ENCODE measurements around the gene LIPN.

DNA sequence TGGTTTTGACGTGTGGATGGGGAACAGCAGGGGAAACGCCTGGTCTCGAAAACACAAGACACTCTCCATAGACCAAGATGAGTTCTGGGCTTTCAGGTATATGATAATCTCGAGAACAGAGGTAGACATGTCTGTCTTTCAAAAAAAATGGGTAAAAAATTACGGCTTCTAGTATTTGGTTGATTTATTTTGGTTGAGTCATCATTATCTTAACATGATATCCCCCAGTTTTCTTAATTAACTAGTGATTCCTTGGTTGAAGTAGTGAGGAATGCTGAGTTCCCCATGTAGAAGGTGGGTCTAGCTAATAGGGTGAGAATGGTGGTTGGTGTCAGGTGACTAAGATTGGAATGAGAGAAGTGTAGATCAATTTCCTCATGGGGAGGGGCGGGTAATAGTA, 53.4 kb downstream of the LIPN start:
- TF ChIP-seq, protein P1, sequence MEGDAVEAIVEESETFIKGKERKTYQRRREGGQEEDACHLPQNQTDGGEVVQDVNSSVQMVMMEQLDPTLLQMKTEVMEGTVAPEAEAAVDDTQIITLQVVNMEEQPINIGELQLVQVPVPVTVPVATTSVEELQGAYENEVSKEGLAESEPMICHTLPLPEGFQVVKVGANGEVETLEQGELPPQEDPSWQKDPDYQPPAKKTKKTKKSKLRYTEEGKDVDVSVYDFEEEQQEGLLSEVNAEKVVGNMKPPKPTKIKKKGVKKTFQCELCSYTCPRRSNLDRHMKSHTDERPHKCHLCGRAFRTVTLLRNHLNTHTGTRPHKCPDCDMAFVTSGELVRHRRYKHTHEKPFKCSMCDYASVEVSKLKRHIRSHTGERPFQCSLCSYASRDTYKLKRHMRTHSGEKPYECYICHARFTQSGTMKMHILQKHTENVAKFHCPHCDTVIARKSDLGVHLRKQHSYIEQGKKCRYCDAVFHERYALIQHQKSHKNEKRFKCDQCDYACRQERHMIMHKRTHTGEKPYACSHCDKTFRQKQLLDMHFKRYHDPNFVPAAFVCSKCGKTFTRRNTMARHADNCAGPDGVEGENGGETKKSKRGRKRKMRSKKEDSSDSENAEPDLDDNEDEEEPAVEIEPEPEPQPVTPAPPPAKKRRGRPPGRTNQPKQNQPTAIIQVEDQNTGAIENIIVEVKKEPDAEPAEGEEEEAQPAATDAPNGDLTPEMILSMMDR (IDR thresholded peaks at IDR 0.05; ENCODE audit: low read depth, low read length, poor library complexity, severe bottlenecking), result no peak
- TF ChIP-seq EZH2phosphoT487 (IDR thresholded peaks at IDR 0.05; ENCODE audit: borderline replicate concordance, low read length), result no peak
